ENCODE data around the gene TNFAIP1. TPM values are rescaled to one million over a fixed set of nuclear protein-coding genes. Genes with fewer than 3 reads are reported as not detected.
A peak's percentile ranks its signal among the peaks of the same experiment; 100 is the strongest.

TNFAIP1 gene
- total RNA-seq, 1 experiment from 2014 or later: 21.8 TPM

- H4K8ac ChIP-seq (replicated peaks; ENCODE audit: insufficient read length, low read depth, low read length): no peak overlapping the region
- H3K9me3 Mint-ChIP-seq: no peaks in the 10 kb centered on the region
- H3K14ac ChIP-seq (ENCODE audit: insufficient read depth, low read length): no peak overlapping the region; the same call in 1 of the 2 replicates
- peak overlapping the region in 1 of 3 experiments; percentile 40; a peak in 1 of 7 replicates for H3K27ac Mint-ChIP-seq
- no peak for TF ChIP-seq CTCF (conservative IDR thresholded peaks at IDR 0.05)
- no peaks in the 10 kb centered on the region for H3K79me2 ChIP-seq (ENCODE audit: insufficient read depth, low read length)
- H3K4me1 Mint-ChIP-seq: peaks cover 0 to 11% of the 10 kb centered on the region in 2 experiments; a peak in 2 of 4 replicates
- no peak overlapping the region for H3K56ac ChIP-seq (ENCODE audit: insufficient read length, low read depth, low read length)
- no peak overlapping the region for H2BK12ac ChIP-seq (ENCODE audit: insufficient read length, low read depth, low read length)
- H3K23me2 ChIP-seq (ENCODE audit: insufficient read length, low read depth, low read length, poor library complexity, severe bottlenecking): no peaks in the 10 kb centered on the region
- H4K20me1 ChIP-seq (ENCODE audit: control insufficient read depth, insufficient read depth, insufficient read length): no peaks in the 10 kb centered on the region
- no peak overlapping the region for H2BK120ac ChIP-seq (ENCODE audit: low read depth, low read length, poor library complexity, severe bottlenecking)
- H4K5ac ChIP-seq (ENCODE audit: insufficient read length, low read depth, low read length): no peak overlapping the region
- H3K9ac ChIP-seq (ENCODE audit: extremely low read depth, insufficient read length, low read length): no peak overlapping the region
- peak; percentile 46 for DNase-seq
- no peak overlapping the region for H3K4me3 Mint-ChIP-seq
- no CpG with 5 or more reads among the region's 10 CpGs for WGBS (ENCODE audit: extremely low coverage, insufficient read length, low lambda C conversion rate)
- H3K18ac ChIP-seq (ENCODE audit: insufficient read length, low read depth, low read length): no peak overlapping the region
- no peak overlapping the region for H2BK20ac ChIP-seq (ENCODE audit: low read depth, low read length, poor library complexity, severe bottlenecking)
- no peak overlapping the region for H4K91ac ChIP-seq (ENCODE audit: insufficient read length, low read depth, low read length)
- no peak overlapping the region for H2BK5ac ChIP-seq (ENCODE audit: insufficient read length, low read length)
- peaks cover 16% of the 10 kb centered on the region for H3K27me3 Mint-ChIP-seq (ENCODE audit: low read depth)
- H2AK5ac ChIP-seq (ENCODE audit: insufficient read length, low read length): no peak overlapping the region
- peaks cover 0 to 3% (median 0%) of the 10 kb centered on the region in 3 experiments; a peak in 2 of 7 replicates for H3K36me3 Mint-ChIP-seq (ENCODE audit: insufficient read depth in 1 of 3, low read depth in 3 of 3)
- H2BK15ac ChIP-seq (ENCODE audit: low read depth, low read length): no peak overlapping the region
- no peaks in the 10 kb centered on the region for H3K79me1 ChIP-seq (ENCODE audit: insufficient read depth, low read depth, low read length, poor library complexity, severe bottlenecking)
- no peak overlapping the region for H3T11ph ChIP-seq (ENCODE audit: low read length)
- H3K4me1 ChIP-seq (ENCODE audit: insufficient read depth, low read length): no peaks in the 10 kb centered on the region
- H3K23ac ChIP-seq (ENCODE audit: insufficient read length, low read depth, low read length): no peak overlapping the region
- no peaks in the 10 kb centered on the region for H3K27me3 ChIP-seq (ENCODE audit: insufficient read depth, low read length)
- no peak overlapping the region for H3K4ac ChIP-seq (ENCODE audit: low read depth, low read length)
- H2AFZ ChIP-seq (ENCODE audit: low read length): no peak overlapping the region
- H3K27ac ChIP-seq (ENCODE audit: insufficient read length, low read depth, low read length): no peak overlapping the region
- no peak overlapping the region for H3K4me2 ChIP-seq (ENCODE audit: insufficient read depth, insufficient read length, low read length)
- H3K9me3 ChIP-seq (ENCODE audit: control insufficient read depth, low read depth, low read length): no peaks in the 10 kb centered on the region
Observed at GRCh38 chr17:28392491-28392890, 56.9 kb downstream of the TNFAIP1 start.
